Pancreas (tissue), 10 donors: ENCODE measurements around the gene CWC22. TPM values are rescaled to one million over a fixed set of nuclear protein-coding genes. Genes with fewer than 3 reads are reported as not detected.

ENCODE experiments used
- ATAC-seq, 4 donors: fragments of 200-7000 bp; cut with Tn5 transposase; one replicate each; pipeline versions ENCODE4 v1.8.0 to v1.9.1; 2020; ENCODE audit warnings: mild to moderate bottlenecking in 4 of 4, moderate library complexity in 4 of 4
- DNase-seq, 6 donors: peaks; one replicate each; pipeline ENCODE4 v3.0.0-alpha.2; 2020
- FAIRE-seq: peaks from 2 replicates; lab custom pipeline; 2012; peaks lifted over from hg19 to GRCh38; lab: Jason Lieb, UNC
- H3K27ac ChIP-seq, 4 donors: fragments of 200-600 bp; sonication (generic); 1 replicate in 3 of 4; 2 replicates in 1 of 4; pipeline versions ENCODE4 v1.5.0 to v1.8.0; 2020
- H3K27me3 ChIP-seq, 4 donors: fragments of 200-600 bp; one replicate each; pipeline ENCODE4 v1.8.0; 2021
- H3K36me3 ChIP-seq, 3 donors: fragments of 200-600 bp; sonication (generic) in 1 of 3; one replicate each; pipeline versions ENCODE4 v1.5.0 to v1.8.0; 2020 to 2021
- H3K4me1 ChIP-seq, 3 donors: fragments of 200-600 bp; one replicate each; pipeline ENCODE4 v1.8.0; 2021
- H3K4me3 ChIP-seq, 4 donors: fragments of 200-600 bp; sonication (generic) in 2 of 4; one replicate each; pipeline versions ENCODE4 v1.5.0 to v1.8.0; 2020 to 2021
- H3K9me3 ChIP-seq, 4 donors: fragments of 200-600 bp; one replicate each; pipeline ENCODE4 v1.8.0; 2021
- CTCF ChIP-seq, 4 donors: fragments of 200-600 bp; sonication (generic) in 3 of 4; IDR thresholded peaks; one replicate each; pipeline versions ENCODE4 v1.5.0 to v1.8.0; 2021; ENCODE audit warnings: antibody characterized with exemption in 4 of 4
- WGBS, 2 donors: extraction: QIAGEN DNeasy Blood & Tissue Kit; methylation state at CpG; one replicate each; pipeline ENCODE4 v1.1.7; 2013; 5-methylcytosine and 5-hydroxymethylcytosine counted together
- intact Hi-C, 3 donors: fragments of 100-400 bp; cut with DNase I; formaldehyde crosslinking; loops; one replicate each; pipeline versions ENCODE4 v1.11.1 to v1.14.2; 2022
- polyA plus RNA-seq, 2 donors: library from polyadenylated mRNA; stranded (reverse); fragments of 200-250 nt; gene quantifications; one replicate each; pipeline ENCODE4 v1.2.3, GENCODE V29; 2013
- total RNA-seq, 6 donors: library from RNA; stranded (reverse); fragmentation: NEBNext Ultra II Directional in 4 of 6; extraction: Animal tissue kit (Norgen Biotek cat#: 25700) in 4 of 6; gene quantifications; one replicate each; pipeline versions ENCODE4 v1.2.1 to v1.2.4, GENCODE V29; 2021 to 2023
- donor health status: healthy with polysubstance abuse.
- donor health status: DM: no; HTN: no; CAD: no; lungs with moderate emphysema.
- donor health status: DM: no; HTN: no; CAD: no.
- donor health status: control.
- donor health status: control.
- donor health status: Bipolar disorder and iron deficiency.
- donor health status: DM: yes; HTN: yes; CAD: no.
- donor health status: DM: no; HTN: no; CAD: no.
- donor health status: DM: no; HTN: no; CAD: no.
- donor health status: DM: yes; HTN: yes; CAD: no.

CWC22 gene
- total and polyA plus RNA-seq, 8 donors, result 4.7 to 10.4 (median 7.0) TPM

GRCh38 chr2:180004731-180005130, 2.4 kb downstream of the CWC22 start:
- no peaks in the 10 kb centered on the region for H3K9me3 ChIP-seq
- H3K36me3 ChIP-seq, result no peaks in the 10 kb centered on the region
- no peak for TF ChIP-seq CTCF (IDR thresholded peaks at IDR 0.05)
- ATAC-seq (no peak), DNase-seq (no peak), FAIRE-seq (no peak)
- H3K4me3 ChIP-seq, result no peak overlapping the region
- intact Hi-C loops, result no loop called here
- no peaks in the 10 kb centered on the region for H3K27me3 ChIP-seq
- H3K4me1 ChIP-seq, result peaks cover 0 to 13% (median 11%) of the 10 kb centered on the region in 3 donors
- H3K27ac ChIP-seq, result no peak overlapping the region
- 93 to 97% methylated on average over 5 of the region's 5 CpGs for WGBS, 2 donors

GRCh38 chr2:180003559-180003958, 3.5 kb downstream of the CWC22 start:
- Histone ChIP-seq H3K4me1 (peaks cover 0 to 16% (median 11%) of the 10 kb centered on the region in 3 donors), H3K27me3 (no peaks in the 10 kb centered on the region), H3K9me3 (no peaks in the 10 kb centered on the region), H3K27ac (no peak overlapping the region), H3K4me3 (no peak overlapping the region), H3K36me3 (no peaks in the 10 kb centered on the region)
- no peak for TF ChIP-seq CTCF (IDR thresholded peaks at IDR 0.05)
- ATAC-seq (no peak), FAIRE-seq (no peak), DNase-seq (no peak)
- intact Hi-C loops, result no loop called here
- 28 to 29% methylated on average over 2 of the region's 2 CpGs for WGBS, 2 donors

GRCh38 chr2:180003073-180003472, 4.0 kb downstream of the CWC22 start:
- H3K9me3 ChIP-seq, result no peaks in the 10 kb centered on the region
- H3K27me3 ChIP-seq, result no peaks in the 10 kb centered on the region
- intact Hi-C loops, result no loop called here
- no peak overlapping the region for H3K4me3 ChIP-seq
- 97 to 100% methylated on average over 1 of the region's 1 CpG for WGBS, 2 donors
- ATAC-seq, result no peak
- H3K4me1 ChIP-seq, result peaks cover 0 to 16% (median 11%) of the 10 kb centered on the region in 3 donors
- no peaks in the 10 kb centered on the region for H3K36me3 ChIP-seq
- no peak for FAIRE-seq
- no peak overlapping the region for H3K27ac ChIP-seq
- no peak for DNase-seq
- no peak for TF ChIP-seq CTCF (IDR thresholded peaks at IDR 0.05)

GRCh38 chr2:180002198-180002770, 4.8 kb downstream of the CWC22 start:
- ATAC-seq, result no peak
- Histone ChIP-seq H3K36me3 (no peaks in the 10 kb centered on the region), H3K27me3 (no peaks in the 10 kb centered on the region), H3K4me1 (peaks cover 0 to 16% (median 11%) of the 10 kb centered on the region in 3 donors), H3K4me3 (no peak overlapping the region), H3K27ac (no peak overlapping the region), H3K9me3 (no peaks in the 10 kb centered on the region)
- no peak for DNase-seq
- no peak for FAIRE-seq
- intact Hi-C loops, result no loop called here
- 87 to 95% methylated on average over 2 of the region's 2 CpGs for whole genome bisulfite sequencing, 2 donors
- TF ChIP-seq CTCF (IDR thresholded peaks at IDR 0.05), result no peak

- no peak for DNase-seq
- intact Hi-C loops, result no loop called here
- Histone ChIP-seq H3K27ac (no peak overlapping the region), H3K4me1 (peaks cover 0 to 16% (median 11%) of the 10 kb centered on the region in 3 donors), H3K4me3 (no peak overlapping the region), H3K9me3 (no peaks in the 10 kb centered on the region), H3K27me3 (no peaks in the 10 kb centered on the region), H3K36me3 (no peaks in the 10 kb centered on the region)
- no peak for TF ChIP-seq CTCF (IDR thresholded peaks at IDR 0.05)
- WGBS, 2 donors, result 97% methylated on average over 1 of the region's 1 CpG
- no peak for FAIRE-seq
- no peak for ATAC-seq
Measured at GRCh38 chr2:180001726-180002125, 5.4 kb downstream of the CWC22 start.
